Kidney (tissue), 14 donors: ENCODE data around the gene TACC3. TPM values are rescaled to one million over a fixed set of nuclear protein-coding genes. Genes with fewer than 3 reads are reported as not detected.

Experiments used
- DNase-seq, 5 donors: peaks; one replicate each; pipeline ENCODE4 v3.0.0-alpha.2; 2013 to 2020
- FAIRE-seq: peaks from 2 replicates; lab custom pipeline; 2012; peaks lifted over from hg19 to GRCh38; lab: Jason Lieb, UNC
- H3K27ac ChIP-seq, 2 donors: one replicate each; pipeline ENCODE4 v1.7.0; 2013; ENCODE audit warnings: low read depth in 2 of 2, low read length in 2 of 2, inconsistent platforms in 1 of 2
- H3K27me3 ChIP-seq: one replicate; pipeline ENCODE4 v1.7.1; 2013; ENCODE audit warnings: low read length, inconsistent platforms; ENCODE audit not compliant: control insufficient read depth, insufficient read depth
- H3K36me3 ChIP-seq, 3 donors: one replicate each; pipeline versions ENCODE4 v1.7.0 to v1.7.1; 2013; ENCODE audit warnings: low read length in 3 of 3, control low read depth in 1 of 3, inconsistent platforms in 1 of 3; ENCODE audit not compliant: insufficient read depth in 3 of 3, control insufficient read depth in 2 of 3
- H3K4me1 ChIP-seq, 3 donors: one replicate each; pipeline versions ENCODE4 v1.7.0 to v1.7.1; 2013; ENCODE audit warnings: low read length in 3 of 3, inconsistent platforms in 1 of 3, low read depth in 1 of 3; ENCODE audit not compliant: control insufficient read depth in 2 of 3, insufficient read depth in 2 of 3
- H3K4me3 ChIP-seq, 3 donors: one replicate each; pipeline versions ENCODE4 v1.7.0 to v1.8.1; 2013; ENCODE audit warnings: low read length in 3 of 3, control low read depth in 1 of 3, inconsistent platforms in 1 of 3
- H3K9ac ChIP-seq, 3 donors: one replicate each; pipeline versions ENCODE4 v1.7.0 to v1.7.1; 2013; ENCODE audit warnings: low read length in 3 of 3, control low read depth in 1 of 3, inconsistent platforms in 1 of 3
- H3K9me3 ChIP-seq, 3 donors: one replicate each; pipeline versions ENCODE4 v1.7.0 to v1.7.1; 2013; ENCODE audit warnings: low read length in 3 of 3, control low read depth in 1 of 3, inconsistent platforms in 1 of 3; ENCODE audit not compliant: control insufficient read depth in 2 of 3, insufficient read depth in 1 of 3
- intact Hi-C: fragments of 100-400 bp; cut with DNase I; formaldehyde crosslinking; loops from one replicate; pipeline ENCODE4 v1.11.1; 2022
- polyA plus RNA-seq: library from polyadenylated mRNA; stranded (reverse); fragments of 350-450 nt; fragmentation: Illumina TruSeq; extraction: RNeasy Lipid Tissue Mini Kit (QIAGEN cat#74804); gene quantifications from one replicate; pipeline ENCODE4 v1.2.3, GENCODE V29; 2014; ENCODE audit warnings: low read depth, low replicate concordance; ENCODE audit not compliant: insufficient read depth
- total RNA-seq: library from RNA; stranded (reverse); fragmentation: NEBNext Ultra II Directional; extraction: Animal tissue kit (Norgen Biotek cat#: 25700); gene quantifications from one replicate; pipeline ENCODE4 v1.2.1, GENCODE V29; 2021
- TF ChIP-seq, protein P1 (sequence below): IDR thresholded peaks from 3 replicates; pipeline ENCODE4 v1.5.1; 2012; ENCODE audit warnings: mild to moderate bottlenecking, moderate library complexity, borderline replicate concordance; ENCODE audit not compliant: insufficient read depth; ENCODE audit errors: extremely low read depth
- donor health status: control.
- donor health status: control.
- donor health status: control.
- donor health status: control.
- donor health status: control.
- donor health status: DM: yes; HTN: yes; CAD: no.
- donor health status: Normal renal cell carcinoma (clear cell type).

Gene TACC3
- total and polyA plus RNA-seq, 2 donors from 2014 or later: 4.9 to 12.2 TPM

GRCh38 chr4:1783015-1783414 is 61.7 kb downstream of the TACC3 start:
- H3K4me1 ChIP-seq: peaks cover 0 to 12% (median 0%) of the 10 kb centered on the region in 3 donors
- H3K9ac ChIP-seq: no peak overlapping the region
- H3K27me3 ChIP-seq: no peaks in the 10 kb centered on the region
- no peak for FAIRE-seq
- DNase-seq: no peak
- no peaks in the 10 kb centered on the region for H3K9me3 ChIP-seq
- TF ChIP-seq, protein P1, sequence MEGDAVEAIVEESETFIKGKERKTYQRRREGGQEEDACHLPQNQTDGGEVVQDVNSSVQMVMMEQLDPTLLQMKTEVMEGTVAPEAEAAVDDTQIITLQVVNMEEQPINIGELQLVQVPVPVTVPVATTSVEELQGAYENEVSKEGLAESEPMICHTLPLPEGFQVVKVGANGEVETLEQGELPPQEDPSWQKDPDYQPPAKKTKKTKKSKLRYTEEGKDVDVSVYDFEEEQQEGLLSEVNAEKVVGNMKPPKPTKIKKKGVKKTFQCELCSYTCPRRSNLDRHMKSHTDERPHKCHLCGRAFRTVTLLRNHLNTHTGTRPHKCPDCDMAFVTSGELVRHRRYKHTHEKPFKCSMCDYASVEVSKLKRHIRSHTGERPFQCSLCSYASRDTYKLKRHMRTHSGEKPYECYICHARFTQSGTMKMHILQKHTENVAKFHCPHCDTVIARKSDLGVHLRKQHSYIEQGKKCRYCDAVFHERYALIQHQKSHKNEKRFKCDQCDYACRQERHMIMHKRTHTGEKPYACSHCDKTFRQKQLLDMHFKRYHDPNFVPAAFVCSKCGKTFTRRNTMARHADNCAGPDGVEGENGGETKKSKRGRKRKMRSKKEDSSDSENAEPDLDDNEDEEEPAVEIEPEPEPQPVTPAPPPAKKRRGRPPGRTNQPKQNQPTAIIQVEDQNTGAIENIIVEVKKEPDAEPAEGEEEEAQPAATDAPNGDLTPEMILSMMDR: no peak
- intact Hi-C loops: no loop called here
- H3K27ac ChIP-seq: no peak overlapping the region
- no peaks in the 10 kb centered on the region for H3K36me3 ChIP-seq
- no peak overlapping the region for H3K4me3 ChIP-seq

- Histone ChIP-seq H3K9me3 (no peaks in the 10 kb centered on the region), H3K4me1 (peaks cover 0 to 12% (median 0%) of the 10 kb centered on the region in 3 donors), H3K9ac (no peak overlapping the region), H3K4me3 (no peak overlapping the region), H3K27me3 (no peaks in the 10 kb centered on the region), H3K27ac (no peak overlapping the region), H3K36me3 (no peaks in the 10 kb centered on the region)
- TF ChIP-seq, protein P1: no peak
- FAIRE-seq: no peak
- intact Hi-C loops: no loop called here
- DNase-seq: peak in 3 of 5 donors; percentile 61 to 81 (median 73)
Observed at GRCh38 chr4:1783970-1784369, 62.6 kb downstream of the TACC3 start.

- Histone ChIP-seq H3K9ac (peak overlapping the region in 1 of 3 donors; percentile 12), H3K4me3 (no peak overlapping the region), H3K27ac (peak overlapping the region in 1 of 2 donors; percentile 41), H3K4me1 (peaks cover 0 to 12% (median 0%) of the 10 kb centered on the region in 3 donors), H3K9me3 (no peaks in the 10 kb centered on the region), H3K36me3 (no peaks in the 10 kb centered on the region), H3K27me3 (no peaks in the 10 kb centered on the region)
- FAIRE-seq: no peak
- TF ChIP-seq, protein P1: no peak
- DNase-seq: no peak
- intact Hi-C loops: no loop called here
Observed at GRCh38 chr4:1784395-1784788, 63.1 kb downstream of the TACC3 start.
